ENCODE data around the gene TBXAS1.

- TF ChIP-seq CTCF (IDR thresholded peaks at IDR 0.05) (no peak), POLR2AphosphoS5 (IDR thresholded peaks at IDR 0.05) (peak; percentile 68)
These were observed 87.0 kb downstream of the TBXAS1 start for GRCh38 chr7:139915864-139916716.
